H1 (cell line): ENCODE results near the gene XYLB. TPM values are rescaled to one million over a fixed set of nuclear protein-coding genes. Genes with fewer than 3 reads are reported as not detected.

Experiments used
- BCL11A ChIP-seq, 2 experiments: IDR thresholded peaks; one replicate each; pipeline ENCODE4 v1.6.1; 2011; ENCODE audit warnings: low read depth in 2 of 2, low read length in 2 of 2, mild to moderate bottlenecking in 2 of 2
- CHD7 ChIP-seq: fragments of 300-600 bp; sonication (generic); IDR thresholded peaks from 2 replicates; pipeline ENCODE4 v1.7.1; 2012; ENCODE audit warnings: low read length, moderate library complexity, mild to moderate bottlenecking, inconsistent platforms; ENCODE audit not compliant: insufficient replicate concordance
- HDAC2 ChIP-seq, 2 experiments: fragments of 300-600 bp in 1 of 2; sonication (generic) in 1 of 2; IDR thresholded peaks; 2 replicates each; pipeline ENCODE4 v1.6.1; 2011 to 2012; ENCODE audit warnings: low read depth in 2 of 2, low read length in 2 of 2, mild to moderate bottlenecking in 2 of 2, moderate library complexity in 2 of 2, borderline replicate concordance in 1 of 2, inconsistent platforms in 1 of 2
- JUN ChIP-seq: IDR thresholded peaks from 2 replicates; pipeline ENCODE4 v1.6.1; 2011; ENCODE audit warnings: low read depth, mild to moderate bottlenecking, improper control_type of control experiment, low read length
- SIRT6 ChIP-seq: IDR thresholded peaks from one replicate; pipeline ENCODE4 v1.7.1; 2012; ENCODE audit warnings: low read length, inconsistent platforms
- polyA plus RNA-seq, 7 experiments: library from polyadenylated mRNA; depleted of rRNA in 3 of 7; stranded (reverse) in 5 of 7; unstranded in 2 of 7; fragments of >200 nt in 5 of 7; fragments of 200-250 nt in 2 of 7; gene quantifications; 1 replicate in 5 of 7; 2 replicates in 1 of 7; 4 replicates in 1 of 7; pipeline versions ENCODE4 v1.2.1 to v1.2.3, GENCODE V29; 2011 to 2013; ENCODE audit warnings: missing spikeins in 2 of 7, mixed read lengths in 2 of 7
- total RNA-seq: library from RNA; stranded (reverse); fragmentation: NEBNext Ultra II Directional; extraction: Animal tissue kit (Norgen Biotek cat#: 25700); gene quantifications from 2 replicates; pipeline ENCODE4 v1.2.1, GENCODE V29; 2021

XYLB gene
- total and polyA plus RNA-seq, 2 of the 8 experiments (the other 6 are each of a cell fraction or from before 2014, with no cell fraction given) = 1.7 to 5.5 TPM

- TF ChIP-seq JUN = no peak
- TF ChIP-seq HDAC2 (IDR thresholded peaks at IDR 0.05; ENCODE audit: borderline replicate concordance in 1 of 2, low read depth in 2 of 2, low read length in 2 of 2) = no peak
- TF ChIP-seq CHD7 = no peak
- no peak for TF ChIP-seq BCL11A (IDR thresholded peaks at IDR 0.05; ENCODE audit: low read depth in 2 of 2, low read length in 2 of 2)
- TF ChIP-seq SIRT6 = no peak
Measured at GRCh38 chr3:38369186-38369585, 22.6 kb downstream of the XYLB start (continued).
